Kidney (tissue), 14 donors: ENCODE results near the gene UGCG. TPM values are rescaled to one million over a fixed set of nuclear protein-coding genes. Genes with fewer than 3 reads are reported as not detected.

Experiments used
- DNase-seq, 5 donors: peaks; one replicate each; pipeline ENCODE4 v3.0.0-alpha.2; 2013 to 2020
- FAIRE-seq: peaks from 2 replicates; lab custom pipeline; 2012; peaks lifted over from hg19 to GRCh38; lab: Jason Lieb, UNC
- H3K27ac ChIP-seq, 2 donors: one replicate each; pipeline ENCODE4 v1.7.0; 2013; ENCODE audit warnings: low read depth in 2 of 2, low read length in 2 of 2, inconsistent platforms in 1 of 2
- H3K27me3 ChIP-seq: one replicate; pipeline ENCODE4 v1.7.1; 2013; ENCODE audit warnings: low read length, inconsistent platforms; ENCODE audit not compliant: control insufficient read depth, insufficient read depth
- H3K36me3 ChIP-seq, 3 donors: one replicate each; pipeline versions ENCODE4 v1.7.0 to v1.7.1; 2013; ENCODE audit warnings: low read length in 3 of 3, control low read depth in 1 of 3, inconsistent platforms in 1 of 3; ENCODE audit not compliant: insufficient read depth in 3 of 3, control insufficient read depth in 2 of 3
- H3K4me1 ChIP-seq, 3 donors: one replicate each; pipeline versions ENCODE4 v1.7.0 to v1.7.1; 2013; ENCODE audit warnings: low read length in 3 of 3, inconsistent platforms in 1 of 3, low read depth in 1 of 3; ENCODE audit not compliant: control insufficient read depth in 2 of 3, insufficient read depth in 2 of 3
- H3K4me3 ChIP-seq, 3 donors: one replicate each; pipeline versions ENCODE4 v1.7.0 to v1.8.1; 2013; ENCODE audit warnings: low read length in 3 of 3, control low read depth in 1 of 3, inconsistent platforms in 1 of 3
- H3K9ac ChIP-seq, 3 donors: one replicate each; pipeline versions ENCODE4 v1.7.0 to v1.7.1; 2013; ENCODE audit warnings: low read length in 3 of 3, control low read depth in 1 of 3, inconsistent platforms in 1 of 3
- H3K9me3 ChIP-seq, 3 donors: one replicate each; pipeline versions ENCODE4 v1.7.0 to v1.7.1; 2013; ENCODE audit warnings: low read length in 3 of 3, control low read depth in 1 of 3, inconsistent platforms in 1 of 3; ENCODE audit not compliant: control insufficient read depth in 2 of 3, insufficient read depth in 1 of 3
- intact Hi-C: fragments of 100-400 bp; cut with DNase I; formaldehyde crosslinking; loops from one replicate; pipeline ENCODE4 v1.11.1; 2022
- polyA plus RNA-seq: library from polyadenylated mRNA; stranded (reverse); fragments of 350-450 nt; fragmentation: Illumina TruSeq; extraction: RNeasy Lipid Tissue Mini Kit (QIAGEN cat#74804); gene quantifications from one replicate; pipeline ENCODE4 v1.2.3, GENCODE V29; 2014; ENCODE audit warnings: low read depth, low replicate concordance; ENCODE audit not compliant: insufficient read depth
- total RNA-seq: library from RNA; stranded (reverse); fragmentation: NEBNext Ultra II Directional; extraction: Animal tissue kit (Norgen Biotek cat#: 25700); gene quantifications from one replicate; pipeline ENCODE4 v1.2.1, GENCODE V29; 2021
- TF ChIP-seq, protein P1 (sequence below): IDR thresholded peaks from 3 replicates; pipeline ENCODE4 v1.5.1; 2012; ENCODE audit warnings: mild to moderate bottlenecking, moderate library complexity, borderline replicate concordance; ENCODE audit not compliant: insufficient read depth; ENCODE audit errors: extremely low read depth
- donor health status: control.
- donor health status: control.
- donor health status: control.
- donor health status: control.
- donor health status: control.
- donor health status: DM: yes; HTN: yes; CAD: no.
- donor health status: Normal renal cell carcinoma (clear cell type).

UGCG gene
- total and polyA plus RNA-seq, 2 donors from 2014 or later: 20.8 to 113 TPM

DNA sequence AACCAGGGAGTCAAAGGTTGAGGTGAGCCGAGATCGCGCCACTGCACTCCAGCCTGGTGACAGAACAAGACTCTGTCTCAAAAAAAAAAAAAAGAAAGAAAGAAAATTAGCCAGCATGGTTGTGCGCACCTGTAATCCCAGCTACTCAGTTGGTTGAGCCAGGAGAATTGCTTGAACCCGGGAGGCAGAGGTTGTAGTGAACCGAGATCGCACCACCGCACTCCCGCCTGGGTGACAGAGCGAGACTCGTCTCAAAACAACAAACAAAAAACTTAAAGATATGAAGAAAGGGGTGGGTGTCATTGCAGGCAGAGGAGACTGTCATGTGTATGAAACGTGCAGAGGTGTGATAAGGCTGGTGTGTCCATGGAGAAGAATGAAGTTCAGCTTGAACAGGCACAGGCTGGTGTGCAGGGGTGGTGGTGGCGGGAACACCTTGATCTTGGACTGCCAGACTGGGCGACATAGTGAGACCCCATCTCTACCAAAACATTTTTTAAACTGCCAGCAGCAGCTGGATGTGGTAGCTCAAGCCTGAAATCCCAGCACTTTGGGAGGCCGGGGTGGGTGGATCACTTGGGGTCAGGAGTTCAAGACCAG lies 69.6 kb downstream of the UGCG start:
- TF ChIP-seq, protein P1, sequence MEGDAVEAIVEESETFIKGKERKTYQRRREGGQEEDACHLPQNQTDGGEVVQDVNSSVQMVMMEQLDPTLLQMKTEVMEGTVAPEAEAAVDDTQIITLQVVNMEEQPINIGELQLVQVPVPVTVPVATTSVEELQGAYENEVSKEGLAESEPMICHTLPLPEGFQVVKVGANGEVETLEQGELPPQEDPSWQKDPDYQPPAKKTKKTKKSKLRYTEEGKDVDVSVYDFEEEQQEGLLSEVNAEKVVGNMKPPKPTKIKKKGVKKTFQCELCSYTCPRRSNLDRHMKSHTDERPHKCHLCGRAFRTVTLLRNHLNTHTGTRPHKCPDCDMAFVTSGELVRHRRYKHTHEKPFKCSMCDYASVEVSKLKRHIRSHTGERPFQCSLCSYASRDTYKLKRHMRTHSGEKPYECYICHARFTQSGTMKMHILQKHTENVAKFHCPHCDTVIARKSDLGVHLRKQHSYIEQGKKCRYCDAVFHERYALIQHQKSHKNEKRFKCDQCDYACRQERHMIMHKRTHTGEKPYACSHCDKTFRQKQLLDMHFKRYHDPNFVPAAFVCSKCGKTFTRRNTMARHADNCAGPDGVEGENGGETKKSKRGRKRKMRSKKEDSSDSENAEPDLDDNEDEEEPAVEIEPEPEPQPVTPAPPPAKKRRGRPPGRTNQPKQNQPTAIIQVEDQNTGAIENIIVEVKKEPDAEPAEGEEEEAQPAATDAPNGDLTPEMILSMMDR: no peak
- Histone ChIP-seq H3K27ac (peak overlapping the region; percentile 85 to 88), H3K27me3 (no peaks in the 10 kb centered on the region), H3K36me3 (no peaks in the 10 kb centered on the region), H3K4me3 (no peak overlapping the region), H3K9me3 (no peaks in the 10 kb centered on the region), H3K4me1 (peaks cover 0 to 16% (median 5%) of the 10 kb centered on the region in 3 donors), H3K9ac (peak overlapping the region in 1 of 3 donors; percentile 19)
- intact Hi-C loops: no loop called here
- DNase-seq (no peak), FAIRE-seq (no peak)

DNA sequence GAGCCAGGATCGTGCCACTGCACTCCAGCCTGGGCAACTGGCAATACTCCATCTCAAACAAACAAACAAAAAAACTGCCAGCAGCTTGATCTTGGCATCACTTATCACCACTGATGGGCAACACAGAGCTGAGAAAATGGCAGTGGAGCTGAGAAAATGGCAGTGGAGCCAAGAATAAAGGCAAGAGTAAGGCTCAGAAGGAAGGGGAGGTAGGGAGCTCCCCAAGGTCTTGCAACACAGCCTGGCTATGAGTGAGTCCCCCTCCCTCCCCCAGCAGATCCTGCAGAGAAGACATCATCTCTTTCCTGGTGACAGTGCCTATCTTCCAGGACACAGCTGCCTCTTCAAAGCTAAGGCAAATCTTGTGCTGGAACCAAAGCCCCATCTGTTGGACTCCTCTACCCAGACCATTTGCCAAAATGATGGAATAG lies 70.3 kb downstream of the UGCG start:
- H3K9me3 ChIP-seq: no peaks in the 10 kb centered on the region
- H3K9ac ChIP-seq: peak overlapping the region in 1 of 3 donors; percentile 26
- TF ChIP-seq, protein P1: no peak
- intact Hi-C loops: no loop called here
- peak overlapping the region in 1 of 2 donors; percentile 85 for H3K27ac ChIP-seq
- H3K4me3 ChIP-seq: no peak overlapping the region
- H3K27me3 ChIP-seq: no peaks in the 10 kb centered on the region
- DNase-seq (no peak), FAIRE-seq (no peak)
- peaks cover 0 to 12% (median 5%) of the 10 kb centered on the region in 3 donors for H3K4me1 ChIP-seq
- no peaks in the 10 kb centered on the region for H3K36me3 ChIP-seq

DNA sequence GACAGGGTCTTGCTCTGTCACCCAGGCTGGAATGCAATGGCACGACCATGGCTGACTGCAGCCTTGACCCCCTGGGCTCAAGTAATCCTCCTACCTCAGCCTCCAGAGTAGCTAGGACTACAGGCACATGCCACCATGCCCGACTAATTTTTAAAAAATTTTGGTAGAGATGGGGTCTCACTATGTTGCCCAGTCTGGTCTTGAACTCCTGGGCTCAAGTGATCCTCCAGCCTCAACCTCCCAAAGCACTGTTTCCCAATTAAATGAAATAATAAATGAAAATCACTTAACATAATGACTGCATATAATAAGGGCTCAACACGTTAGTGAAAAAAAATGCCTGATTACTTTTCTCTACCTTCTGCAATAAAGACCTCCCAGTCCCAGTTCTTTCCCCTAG lies 71.0 kb downstream of the UGCG start:
- FAIRE-seq (no peak), DNase-seq (no peak)
- Histone ChIP-seq H3K4me1 (peaks cover 0 to 10% (median 3%) of the 10 kb centered on the region in 3 donors), H3K27me3 (no peaks in the 10 kb centered on the region), H3K4me3 (no peak overlapping the region), H3K27ac (no peak overlapping the region), H3K36me3 (no peaks in the 10 kb centered on the region), H3K9ac (no peak overlapping the region), H3K9me3 (no peaks in the 10 kb centered on the region)
- TF ChIP-seq, protein P1: no peak
- intact Hi-C loops: no loop called here
